ENCODE measurements around the gene CRYGS.
"Not testable (repeated sequence)": the region's sequence is repeated elsewhere in the genome, so short reads cannot be mapped to it uniquely, and the experiment has no call there.

Gene CRYGS

DNA sequence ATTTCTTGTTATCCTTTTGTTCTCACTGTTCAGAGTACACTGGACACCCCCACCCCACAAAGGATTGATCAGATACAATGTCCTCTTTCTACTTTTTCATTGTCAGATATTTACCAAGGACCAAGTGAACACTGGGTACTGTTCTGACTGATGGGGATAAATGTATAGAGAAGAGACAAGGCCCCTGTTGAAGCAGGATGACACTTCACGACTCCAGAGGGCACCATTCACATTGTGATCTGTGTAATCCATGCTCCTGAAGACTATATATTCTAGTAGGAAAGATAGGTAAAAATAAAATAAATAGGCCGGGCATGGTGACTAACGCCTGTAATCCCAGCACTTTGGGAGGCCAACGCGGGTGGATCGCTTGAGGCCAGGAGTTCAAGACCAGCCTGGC is 7.2 kb upstream of the CRYGS start:
- no peak for DNase-seq

DNA sequence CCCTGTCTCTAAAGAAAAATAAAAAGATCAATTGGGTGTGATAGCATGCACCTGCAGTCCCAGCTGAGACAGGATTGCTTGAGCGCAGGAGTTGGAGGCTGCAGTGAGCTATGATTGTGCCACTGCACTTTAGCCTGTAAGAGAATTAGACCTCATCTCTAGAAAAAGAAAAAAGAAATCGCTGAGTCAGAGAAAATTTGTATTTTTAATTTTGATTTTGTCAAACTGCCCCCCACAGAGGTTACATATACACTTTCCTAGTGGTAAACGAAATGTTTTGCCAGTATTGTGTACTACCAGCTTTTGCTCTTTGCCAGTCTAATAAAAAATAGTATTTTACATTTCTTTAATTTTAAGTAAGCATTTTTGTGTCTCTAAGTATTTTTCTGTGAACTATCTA is 5.3 kb upstream of the CRYGS start:
- no peak for DNase-seq

DNA sequence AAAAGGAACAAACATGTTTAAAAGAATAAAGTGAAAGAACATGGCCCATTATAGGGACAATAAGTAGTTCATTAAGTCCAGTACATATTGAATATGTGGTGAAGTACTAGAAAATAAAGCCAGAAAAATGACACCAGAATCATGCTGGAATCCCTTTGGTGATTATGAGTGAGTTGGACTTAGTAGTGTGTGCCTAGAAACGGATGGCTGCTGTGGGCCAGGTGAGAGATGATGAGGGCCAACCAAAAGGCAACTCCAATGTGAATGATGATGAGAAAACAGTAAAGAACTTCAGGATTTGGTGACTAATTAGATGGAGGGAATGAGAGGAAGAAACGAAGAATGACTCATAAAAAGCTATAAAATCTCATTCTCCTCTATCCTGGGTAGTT is 3.3 kb downstream of the CRYGS start:
- DNase-seq, result no peak

DNA sequence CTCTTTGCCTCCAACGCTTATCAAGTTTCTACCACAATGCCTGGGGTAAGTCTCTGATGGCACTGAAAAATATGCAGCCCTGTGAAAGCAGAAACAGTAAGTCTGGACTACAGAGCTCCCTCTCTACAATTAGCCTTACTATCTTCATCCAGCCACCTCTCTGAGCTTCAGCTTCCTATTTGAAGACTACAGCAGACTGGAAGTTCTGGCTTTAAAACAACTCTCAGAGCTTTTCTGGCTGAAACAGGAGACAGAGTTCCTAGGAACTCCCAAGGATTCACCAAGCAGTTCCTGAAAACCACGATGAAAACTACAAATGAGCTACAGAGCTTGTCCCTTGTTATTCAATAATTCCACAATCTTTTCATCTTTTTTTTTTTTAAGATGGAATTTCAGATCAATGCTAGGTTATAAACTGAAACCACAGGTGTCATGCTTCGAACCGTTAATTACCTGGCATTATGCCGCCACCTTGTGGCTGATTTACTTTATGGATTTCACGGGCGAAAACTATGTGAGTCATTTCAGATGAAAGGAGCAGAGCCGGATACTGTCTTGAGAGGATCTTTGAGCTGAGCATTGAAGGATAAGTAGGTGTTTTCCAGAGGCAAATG is 3.9 kb downstream of the CRYGS start:
- peak; percentile 31 for DNase-seq

DNA sequence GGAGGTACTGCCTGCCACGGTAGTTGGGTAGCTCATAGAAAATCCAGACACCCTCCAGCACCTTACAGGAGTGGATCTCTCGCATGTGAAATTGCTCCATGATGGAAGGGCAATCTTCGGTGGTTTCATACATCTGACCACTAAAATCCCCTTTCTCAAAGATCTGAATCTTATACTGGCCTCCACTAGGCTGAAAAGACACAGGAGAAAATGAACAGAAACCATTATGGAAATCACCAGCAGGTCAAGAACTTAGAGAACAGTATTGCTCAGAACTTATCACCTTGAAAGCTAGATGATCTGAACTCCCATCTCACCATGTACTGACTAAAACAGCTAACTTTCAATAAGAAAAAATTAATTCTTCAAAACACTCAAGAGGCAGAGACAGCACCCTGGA is 5.4 kb downstream of the CRYGS start:
- no peak for DNase-seq

DNA sequence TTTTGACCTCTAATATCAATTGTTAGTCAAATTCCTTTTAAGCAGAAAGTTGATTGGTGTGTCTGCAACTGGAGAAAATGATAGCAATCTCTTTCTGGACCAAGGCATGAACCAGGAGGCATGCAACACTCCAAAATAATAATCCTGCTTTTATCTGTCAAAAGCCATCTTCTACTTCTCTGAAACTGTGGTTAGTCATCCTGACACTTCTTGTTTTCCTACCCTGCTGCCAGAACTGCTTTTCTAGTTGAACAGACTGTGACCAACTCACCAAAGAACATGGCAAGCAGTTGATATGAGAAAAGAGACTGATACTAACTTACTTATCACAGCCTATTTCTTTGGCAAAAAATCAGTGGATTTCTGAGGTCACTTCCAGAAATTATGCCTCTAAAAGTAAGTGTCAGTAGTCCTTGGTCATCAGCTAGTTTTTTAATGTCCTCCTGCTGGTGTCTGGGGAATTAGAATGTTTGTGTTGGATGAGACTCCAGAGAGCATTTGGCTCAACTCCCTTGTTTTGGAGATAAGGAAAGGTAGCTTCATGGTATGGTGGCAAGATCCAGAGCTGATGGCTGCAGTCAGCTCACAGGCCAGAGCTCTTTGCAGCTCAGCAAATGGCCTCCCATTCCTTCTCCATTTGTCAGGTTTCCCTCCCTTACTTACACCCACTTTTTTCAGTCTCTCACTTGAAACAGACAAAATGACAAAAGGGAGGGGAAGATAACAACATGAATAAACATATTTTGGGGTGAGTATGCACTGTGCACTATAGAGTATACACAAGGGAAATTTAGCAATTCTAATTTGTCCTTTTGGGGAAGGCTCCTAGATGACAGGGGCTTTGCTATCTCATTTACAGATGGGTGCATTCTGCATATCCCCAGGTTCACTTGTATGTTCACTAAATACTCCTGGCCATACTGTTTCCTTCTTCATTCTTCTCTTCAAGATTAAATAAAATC is 7.0 kb downstream of the CRYGS start:
- DNase-seq, result no peak

DNA sequence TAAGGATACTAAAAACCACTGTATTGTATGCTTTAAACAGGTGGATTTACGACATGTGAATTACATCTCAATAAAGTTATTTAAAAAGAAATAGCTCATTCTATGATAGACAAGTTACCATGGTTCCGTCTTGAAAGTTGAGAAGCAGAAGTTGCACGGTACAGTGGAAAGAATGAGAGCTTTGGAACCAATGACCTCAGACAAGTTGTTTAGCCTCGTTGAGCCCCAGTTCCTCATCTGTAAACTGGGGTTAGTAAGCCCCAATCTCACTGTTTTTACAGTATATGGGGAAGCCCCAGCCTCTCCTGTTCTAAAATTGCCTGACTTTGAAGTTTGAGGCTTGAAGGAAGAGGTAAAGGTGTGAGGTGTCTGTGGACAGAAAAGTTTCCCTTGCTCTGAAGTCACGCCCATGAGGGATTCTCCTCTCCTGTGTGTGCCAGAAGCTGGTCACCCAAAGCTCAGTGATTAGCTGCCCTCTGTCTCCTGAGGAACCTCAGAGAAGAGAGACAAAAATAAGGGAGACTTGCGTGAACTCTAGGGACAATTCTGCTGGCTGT is 10.0 kb downstream of the CRYGS start:
- no peak for DNase-seq

DNA sequence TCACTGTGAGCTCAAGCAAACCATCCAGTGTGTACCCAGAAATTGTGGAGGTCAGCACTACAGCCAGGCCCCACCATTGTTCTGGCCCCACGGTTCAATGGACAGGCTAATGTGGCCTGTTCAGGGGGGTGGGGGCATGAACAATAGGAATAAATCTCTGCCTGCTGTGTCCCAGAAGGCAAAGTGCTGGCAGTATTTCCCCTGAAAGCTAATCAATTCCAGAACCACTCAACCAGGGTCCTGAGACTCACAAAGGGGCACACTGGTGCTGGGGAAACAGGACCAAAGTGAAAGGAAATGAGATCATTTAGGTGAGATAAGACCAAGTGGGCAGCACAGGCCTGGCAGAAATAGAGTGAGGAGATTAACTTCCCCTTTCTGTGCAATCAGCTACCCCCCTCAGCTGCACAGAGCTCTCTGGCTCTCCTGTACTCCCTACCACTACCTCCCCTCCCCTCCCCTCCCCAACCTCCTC is 11.5 kb downstream of the CRYGS start:
- DNase-seq, result no peak

DNA sequence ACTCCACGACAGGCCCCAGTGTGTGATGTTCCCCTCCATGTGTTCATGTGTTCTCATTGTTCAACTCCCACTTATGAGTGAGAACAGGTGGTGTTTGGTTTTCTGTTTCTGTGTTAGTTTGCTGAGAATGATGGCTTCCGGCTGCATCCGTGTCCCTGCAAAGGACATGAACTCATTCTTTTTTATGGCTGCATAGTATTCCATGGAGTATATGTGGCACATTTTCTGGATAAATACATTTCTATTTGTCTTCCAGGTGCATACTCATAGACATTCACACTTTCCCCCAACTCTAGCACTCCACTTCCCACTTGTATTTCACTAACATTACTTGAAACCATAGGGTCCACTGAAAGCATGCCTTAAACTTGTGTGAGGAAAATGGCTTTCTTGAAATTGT is 12.5 kb downstream of the CRYGS start:
- not testable (repeated sequence) for DNase-seq

DNA sequence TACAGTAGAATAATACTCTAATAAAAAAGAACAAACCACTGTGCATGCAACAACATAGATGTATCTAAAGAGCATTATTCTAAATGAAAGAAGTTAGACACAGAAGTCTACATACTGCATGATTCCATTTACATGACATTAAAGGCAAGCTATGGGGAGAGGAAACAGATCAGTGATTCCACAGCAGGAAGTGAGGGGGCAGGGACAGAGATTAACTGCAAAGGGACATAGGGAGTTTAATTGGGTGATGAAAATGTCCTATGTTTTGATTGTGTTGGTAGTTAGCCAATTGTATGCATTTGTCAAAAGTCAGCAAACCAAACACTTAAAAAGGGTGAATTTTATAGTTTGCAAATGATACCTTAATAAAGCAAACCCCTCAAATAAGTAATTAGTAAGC is 13.8 kb downstream of the CRYGS start:
- no peak for DNase-seq

DNA sequence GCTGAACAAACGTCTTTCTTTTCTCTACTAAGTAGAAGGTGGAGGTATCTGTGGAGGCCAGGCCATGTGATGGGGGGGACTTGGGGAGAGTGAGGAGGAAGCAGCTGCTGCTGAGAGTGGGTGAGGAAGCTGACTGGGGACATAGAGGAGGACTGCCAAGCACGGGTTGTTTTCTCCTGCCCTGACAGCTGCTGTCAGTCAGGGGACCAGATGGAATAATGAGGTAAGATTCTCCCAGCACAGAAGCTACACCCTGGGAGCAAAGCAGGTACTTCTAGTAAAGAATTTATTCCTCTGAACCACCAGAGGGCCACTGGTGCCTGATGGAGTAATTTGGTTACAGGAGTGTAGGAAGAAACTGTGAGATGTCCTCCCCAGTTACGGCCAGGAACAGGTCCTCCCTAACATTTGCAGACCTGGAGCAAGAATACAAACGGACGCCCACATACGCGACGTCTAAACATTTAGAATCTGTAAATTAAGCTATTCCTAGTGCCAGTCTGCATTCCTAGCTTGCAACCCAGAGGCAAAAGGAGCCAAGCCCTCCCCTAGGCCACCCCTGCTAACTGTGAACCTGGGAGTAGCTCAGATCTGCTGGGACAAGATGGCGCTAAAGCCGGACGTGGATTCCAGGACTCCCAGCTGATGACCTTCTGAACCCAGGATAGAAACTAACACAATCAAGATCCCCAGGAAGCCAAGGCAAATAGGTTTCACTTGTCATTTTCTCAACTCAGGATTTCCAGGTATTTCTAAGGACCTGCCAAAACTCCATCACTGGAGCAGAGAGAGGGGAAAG is 14.8 kb downstream of the CRYGS start:
- DNase-seq, result peak; percentile 73

DNA sequence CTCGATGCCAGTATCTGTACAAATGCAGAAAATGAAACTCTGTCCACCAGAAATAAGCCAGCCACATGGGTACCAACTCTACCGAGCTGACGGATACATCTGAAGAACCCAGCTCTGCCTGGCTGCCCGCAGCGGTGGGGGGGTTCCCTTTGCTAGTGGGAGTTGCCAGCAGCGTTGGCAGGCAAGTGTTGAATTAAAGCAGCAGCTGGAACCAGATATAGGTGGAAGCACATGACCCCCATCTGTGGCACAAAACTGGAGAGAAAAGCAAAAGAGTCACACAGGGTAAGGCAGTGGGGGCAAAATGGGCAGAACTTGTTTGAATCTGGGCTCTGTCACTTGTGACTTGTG is 17.9 kb downstream of the CRYGS start:
- peak; percentile 81 for DNase-seq

DNA sequence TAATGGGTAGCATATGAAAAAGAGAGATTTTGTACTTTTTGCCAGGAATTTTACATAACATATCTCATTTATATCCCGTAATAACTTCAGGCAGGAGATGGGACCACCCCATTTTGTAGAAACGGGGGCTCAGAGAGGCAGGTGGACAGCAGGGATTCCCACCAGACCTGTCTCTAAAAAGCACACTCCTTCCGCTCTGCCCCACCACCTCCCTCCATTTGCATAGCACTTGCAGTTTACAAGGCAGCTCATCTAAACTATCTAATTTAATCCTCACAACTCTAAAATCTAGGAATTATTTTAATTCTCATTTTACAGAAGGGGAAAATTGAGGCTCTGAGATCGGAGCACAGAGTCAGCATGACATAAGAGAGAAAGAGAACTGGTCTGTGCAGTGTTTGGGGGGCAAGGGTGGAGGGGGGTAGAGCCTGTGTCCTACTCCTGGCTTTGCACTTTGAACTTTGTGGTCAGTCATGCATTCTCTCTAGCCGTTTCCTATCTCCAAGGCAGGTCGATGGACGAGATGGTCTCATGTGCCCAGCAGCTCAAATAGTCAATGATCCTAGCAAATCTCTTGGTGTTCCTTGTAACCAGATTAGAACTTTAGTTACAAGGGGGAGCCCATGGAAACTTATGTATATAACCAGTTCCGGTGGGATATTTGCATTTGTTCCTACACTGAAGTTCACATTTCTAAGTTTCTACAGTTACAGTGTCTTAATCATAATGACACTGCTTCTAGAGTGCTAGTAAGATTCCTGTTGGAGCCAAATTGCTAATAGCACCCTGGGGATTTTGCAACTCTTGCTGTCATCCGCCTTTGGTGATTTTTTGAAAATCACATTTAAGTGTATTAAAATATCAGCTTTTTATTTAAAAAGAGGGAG is 18.6 kb downstream of the CRYGS start:
- DNase-seq, result no peak

DNA sequence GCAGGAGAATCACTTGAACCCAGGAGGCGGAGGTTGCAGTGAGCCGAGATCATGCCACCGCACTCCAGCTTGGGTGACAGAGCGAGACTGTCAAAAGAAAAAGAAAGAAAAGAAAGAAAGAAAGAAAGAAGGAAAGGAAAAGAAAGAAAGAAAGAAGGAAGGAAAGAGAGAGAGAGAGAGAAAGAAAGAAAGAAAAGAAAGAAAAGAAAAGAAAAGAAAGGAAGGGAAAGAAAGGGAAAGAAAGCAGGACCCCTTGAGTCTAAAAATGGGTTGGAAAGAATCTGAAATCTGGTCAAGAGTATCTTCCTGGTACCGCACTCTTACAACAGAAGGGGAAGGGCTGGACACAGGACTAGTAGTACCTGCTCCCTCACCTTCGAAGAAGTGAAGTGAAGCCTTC is 19.6 kb downstream of the CRYGS start:
- no peak for DNase-seq

DNA sequence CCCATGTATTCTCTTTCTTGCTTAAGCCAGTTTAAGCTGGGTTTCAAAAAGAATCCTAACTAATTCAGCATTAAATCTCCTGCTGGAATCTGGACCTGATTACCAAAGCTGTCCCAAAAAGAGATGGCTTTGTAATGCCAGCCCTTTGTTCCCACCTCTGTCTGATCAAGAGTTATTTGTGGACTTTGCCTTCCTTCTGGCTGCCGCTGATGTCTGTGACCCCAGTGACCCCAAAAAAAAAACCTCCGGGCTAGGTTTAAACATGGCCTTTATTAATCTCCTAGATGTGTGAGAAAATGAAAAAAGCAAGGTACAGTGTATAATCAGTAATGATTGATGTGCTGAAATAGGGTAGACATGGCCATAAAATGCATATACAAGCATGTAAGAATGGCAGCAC is 20.7 kb downstream of the CRYGS start:
- no peak for DNase-seq

DNA sequence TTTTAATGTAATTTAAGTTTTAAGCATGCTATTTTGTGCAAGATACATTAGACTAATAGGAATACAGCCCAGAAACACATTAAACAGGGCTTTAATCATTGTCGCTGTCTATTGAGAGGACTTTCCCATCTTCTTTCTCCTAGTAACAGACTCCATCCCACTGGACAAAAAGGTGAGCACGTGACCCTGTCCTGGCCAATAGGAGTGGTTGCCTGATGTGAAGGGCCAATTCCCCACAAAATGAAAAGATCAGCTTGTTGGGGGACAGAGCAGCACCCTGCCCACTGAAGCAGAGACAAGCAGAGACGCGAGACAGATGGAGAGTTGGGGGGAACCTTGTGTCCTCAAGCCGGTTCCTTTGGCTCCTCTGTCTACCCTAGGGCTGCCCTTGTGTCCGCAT is 21.2 kb downstream of the CRYGS start:
- no peak for DNase-seq

DNA sequence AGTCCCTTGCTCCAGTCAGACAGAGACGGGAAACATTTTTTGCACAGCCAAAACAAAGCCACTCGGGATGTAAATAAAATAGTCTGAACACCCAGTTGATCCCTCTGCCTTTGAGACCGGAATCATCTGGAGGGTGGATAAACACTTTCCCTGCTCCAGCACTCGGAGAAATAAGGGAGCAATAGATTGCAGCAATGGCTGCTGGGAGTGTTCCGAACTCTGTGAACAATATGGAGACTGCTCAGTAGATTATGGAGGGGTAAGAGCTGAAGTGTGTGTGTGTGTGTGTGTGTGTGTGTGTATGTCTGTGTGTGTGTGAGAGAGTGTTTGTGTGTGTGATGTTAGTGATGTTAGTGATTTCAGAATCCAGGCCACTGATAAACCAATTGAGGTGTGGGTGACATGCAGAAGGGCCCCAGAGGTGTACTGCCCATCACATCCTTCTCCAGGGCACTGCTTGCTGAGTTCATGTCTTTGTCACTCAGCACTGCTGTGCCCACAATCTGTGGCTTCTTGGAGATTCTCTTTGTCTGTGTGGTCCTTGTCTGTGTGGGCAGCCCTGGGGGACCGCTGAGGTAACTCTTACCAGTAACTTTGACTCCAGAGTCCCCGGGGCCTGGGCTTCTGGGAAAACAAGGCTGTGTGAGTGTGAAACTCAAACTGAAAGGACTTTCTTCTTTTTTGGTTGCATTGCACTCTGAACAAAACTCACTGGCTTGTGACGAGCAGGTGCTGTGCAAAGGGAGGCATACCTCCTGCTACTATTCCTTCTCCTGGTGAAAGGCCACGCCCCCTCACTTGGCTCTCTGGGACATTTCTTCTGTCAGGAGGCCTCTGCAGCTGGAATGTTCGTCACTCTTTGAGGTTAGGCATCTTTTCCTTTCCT is 23.0 kb downstream of the CRYGS start:
- no peak for DNase-seq

DNA sequence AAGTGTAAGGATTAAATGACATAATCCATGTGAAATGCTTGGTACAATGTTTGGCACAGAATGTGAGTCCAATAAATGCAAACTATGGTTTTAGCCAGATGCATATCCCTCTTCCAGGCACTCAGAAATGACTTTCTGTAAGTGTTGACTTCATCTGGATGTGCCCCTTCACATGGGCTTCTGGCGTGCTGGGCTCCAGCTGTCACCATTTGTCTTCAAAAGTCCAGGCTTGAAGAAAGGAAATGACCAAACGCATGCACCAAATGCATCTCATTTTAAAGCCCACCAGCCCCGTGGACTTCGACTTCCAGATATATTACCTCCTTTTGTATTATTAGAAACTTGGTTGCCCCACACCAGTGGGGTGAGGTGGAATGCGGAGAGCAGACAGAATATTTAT is 23.7 kb downstream of the CRYGS start:
- DNase-seq, result peak; percentile 10

DNA sequence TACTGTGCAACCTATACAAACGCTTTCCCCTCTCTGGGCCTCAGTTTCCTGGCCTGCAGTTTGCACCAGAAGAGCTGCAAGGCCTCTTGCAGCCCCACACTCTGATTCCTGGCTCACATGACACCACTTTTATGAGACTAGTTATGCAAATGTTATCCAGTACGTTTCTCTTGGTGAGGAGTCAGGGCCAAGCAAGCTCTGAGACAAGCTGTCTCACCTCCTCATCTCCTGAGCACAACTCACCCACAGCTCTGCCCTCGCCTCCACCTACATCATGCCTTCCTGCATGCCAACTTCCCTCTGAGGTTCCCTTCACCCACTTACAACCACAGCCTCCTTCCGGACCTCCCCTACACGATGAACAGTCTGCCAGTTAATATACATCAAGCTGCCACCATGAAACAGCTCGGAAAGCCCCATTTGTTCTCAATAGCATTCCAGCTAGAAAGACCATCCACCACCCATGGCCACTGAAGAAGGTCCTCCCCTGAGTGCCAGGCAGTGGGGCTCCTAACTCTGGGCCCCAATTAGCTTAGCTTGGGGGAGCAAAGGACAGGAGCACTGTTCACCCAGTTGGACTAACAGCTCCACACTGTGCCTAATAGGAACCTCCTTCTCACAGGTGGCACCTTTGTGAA is 25.0 kb downstream of the CRYGS start:
- no peak for DNase-seq

DNA sequence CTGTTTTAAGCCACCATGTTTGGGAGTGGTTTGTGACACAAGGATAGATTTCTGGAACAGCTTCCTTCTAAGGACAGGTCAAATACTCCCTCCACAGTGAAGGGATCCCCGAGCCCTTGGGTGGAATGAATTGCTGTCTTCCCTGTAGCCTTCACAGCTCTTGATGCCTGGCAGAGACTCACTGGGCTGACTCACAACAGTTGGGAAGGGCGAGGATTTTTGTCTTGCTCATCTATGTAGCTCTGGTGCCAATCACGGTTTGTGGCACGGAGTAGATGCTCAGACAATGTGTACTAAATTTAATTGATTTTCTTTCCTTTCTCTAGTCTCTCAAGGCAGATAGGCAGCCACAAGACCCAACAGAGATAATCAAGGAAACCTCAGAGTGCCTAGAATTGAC is 27.0 kb downstream of the CRYGS start:
- peak; percentile 37 for DNase-seq

DNA sequence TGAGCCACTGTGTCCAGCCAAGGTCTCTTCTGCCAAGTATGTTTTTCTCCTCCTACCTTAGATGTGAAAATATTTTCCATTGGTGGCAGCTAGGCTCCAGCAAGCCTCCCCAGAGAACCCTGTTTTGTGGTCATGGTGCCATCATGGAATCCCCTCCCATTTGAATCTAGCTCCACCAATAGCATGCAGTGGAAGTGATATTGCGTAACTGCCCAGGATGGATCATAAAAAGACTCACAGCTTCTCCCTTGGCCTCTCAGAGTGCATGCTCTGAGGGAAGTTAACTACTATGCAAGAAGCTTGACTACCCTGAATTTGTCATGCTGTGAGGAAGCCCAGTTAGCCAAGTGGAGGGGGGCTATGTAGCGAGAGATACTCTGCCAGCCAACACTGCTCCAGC is 27.5 kb downstream of the CRYGS start:
- peak; percentile 37 for DNase-seq

Data from NCI-H446 treated with DMSO at 0.1 percent for 48 hours (cell line).